ENCODE results near the gene ATAD3C. TPM values are rescaled to one million over a fixed set of nuclear protein-coding genes. Genes with fewer than 3 reads are reported as not detected.
"Not testable (repeated sequence)": the region's sequence is repeated elsewhere in the genome, so short reads cannot be mapped to it uniquely, and the experiment has no call there.

The ATAD3C gene
- total RNA-seq, 6 donors from 2014 or later = 9.2 to 20.9 (median 14.7) TPM

DNA sequence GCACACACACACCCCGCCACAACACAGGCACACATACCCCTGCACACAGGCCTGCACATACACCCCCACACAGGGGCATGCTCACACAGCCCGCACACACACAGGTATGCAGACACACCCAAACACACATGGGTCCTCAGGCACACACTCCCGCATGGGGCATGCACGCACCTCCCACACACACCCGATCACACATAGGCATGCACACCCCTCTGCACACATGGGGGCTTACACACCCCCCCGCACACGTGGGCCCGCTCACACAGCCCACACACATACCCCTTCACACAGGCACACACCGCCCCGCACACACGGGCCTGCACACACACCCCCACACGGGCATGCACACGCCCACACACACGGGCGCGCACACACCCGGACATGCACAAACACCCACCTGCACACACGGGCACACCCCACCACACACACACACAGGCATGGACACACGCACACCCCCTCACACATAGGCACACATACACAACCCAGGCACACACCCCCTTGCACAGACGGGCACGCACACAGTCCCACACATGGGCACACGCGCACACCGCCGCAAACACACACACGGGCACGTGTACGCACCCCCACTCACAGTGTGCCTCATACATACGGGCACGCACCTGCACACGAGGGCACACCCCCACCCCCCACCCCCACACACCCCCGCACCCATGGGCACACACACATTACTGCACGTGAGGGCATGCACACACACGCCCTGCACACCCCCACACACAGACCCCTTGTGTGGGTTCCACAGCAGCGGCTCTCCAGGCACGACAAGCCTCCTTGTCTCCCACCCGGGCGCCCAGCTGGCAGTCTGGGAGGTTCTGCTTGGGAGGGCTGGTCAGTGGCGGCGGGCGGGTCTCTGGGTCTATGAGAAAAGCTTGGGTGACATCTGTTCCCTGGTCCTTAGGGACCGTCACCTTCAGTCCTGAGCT is 30.3 kb downstream of the ATAD3C start:
- WGBS, 2 donors = 96% methylated on average over 24 to 25 of the region's 42 CpGs
- Histone ChIP-seq H3K27me3 (no peaks in the 10 kb centered on the region), H3K36me3 (peaks cover 18 to 68% (median 52%) of the 10 kb centered on the region in 4 donors), H3K4me1 (no peaks in the 10 kb centered on the region), H3K27ac (no peak overlapping the region), H3K9me3 (no peaks in the 10 kb centered on the region), H3K4me3 (no peak overlapping the region)
- no peak for TF ChIP-seq POLR2A (IDR thresholded peaks at IDR 0.05)
- no peak for TF ChIP-seq POLR2AphosphoS5 (IDR thresholded peaks at IDR 0.05)
- no peak for TF ChIP-seq EP300 (IDR thresholded peaks at IDR 0.05)
- TF ChIP-seq, protein P1, sequence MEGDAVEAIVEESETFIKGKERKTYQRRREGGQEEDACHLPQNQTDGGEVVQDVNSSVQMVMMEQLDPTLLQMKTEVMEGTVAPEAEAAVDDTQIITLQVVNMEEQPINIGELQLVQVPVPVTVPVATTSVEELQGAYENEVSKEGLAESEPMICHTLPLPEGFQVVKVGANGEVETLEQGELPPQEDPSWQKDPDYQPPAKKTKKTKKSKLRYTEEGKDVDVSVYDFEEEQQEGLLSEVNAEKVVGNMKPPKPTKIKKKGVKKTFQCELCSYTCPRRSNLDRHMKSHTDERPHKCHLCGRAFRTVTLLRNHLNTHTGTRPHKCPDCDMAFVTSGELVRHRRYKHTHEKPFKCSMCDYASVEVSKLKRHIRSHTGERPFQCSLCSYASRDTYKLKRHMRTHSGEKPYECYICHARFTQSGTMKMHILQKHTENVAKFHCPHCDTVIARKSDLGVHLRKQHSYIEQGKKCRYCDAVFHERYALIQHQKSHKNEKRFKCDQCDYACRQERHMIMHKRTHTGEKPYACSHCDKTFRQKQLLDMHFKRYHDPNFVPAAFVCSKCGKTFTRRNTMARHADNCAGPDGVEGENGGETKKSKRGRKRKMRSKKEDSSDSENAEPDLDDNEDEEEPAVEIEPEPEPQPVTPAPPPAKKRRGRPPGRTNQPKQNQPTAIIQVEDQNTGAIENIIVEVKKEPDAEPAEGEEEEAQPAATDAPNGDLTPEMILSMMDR (IDR thresholded peaks at IDR 0.05) = no peak
- DNase-seq = no peak
- peak in 1 of 2 donors; percentile 38 for ATAC-seq (ENCODE audit: low FRiP score in 2 of 2)

GRCh38 chr1:1480488-1480867 is 31.0 kb downstream of the ATAD3C start:
- not testable (repeated sequence) for H3K4me3 ChIP-seq; H3K4me1 ChIP-seq; H3K27ac ChIP-seq; DNase-seq; H3K9me3 ChIP-seq; H3K27me3 ChIP-seq; ATAC-seq (ENCODE audit: low FRiP score in 2 of 2)
- peaks cover 18 to 73% (median 56%) of the 10 kb centered on the region in 4 donors for H3K36me3 ChIP-seq
- WGBS, 2 donors = 91 to 95% methylated on average over 9 to 11 of the region's 16 CpGs

DNA sequence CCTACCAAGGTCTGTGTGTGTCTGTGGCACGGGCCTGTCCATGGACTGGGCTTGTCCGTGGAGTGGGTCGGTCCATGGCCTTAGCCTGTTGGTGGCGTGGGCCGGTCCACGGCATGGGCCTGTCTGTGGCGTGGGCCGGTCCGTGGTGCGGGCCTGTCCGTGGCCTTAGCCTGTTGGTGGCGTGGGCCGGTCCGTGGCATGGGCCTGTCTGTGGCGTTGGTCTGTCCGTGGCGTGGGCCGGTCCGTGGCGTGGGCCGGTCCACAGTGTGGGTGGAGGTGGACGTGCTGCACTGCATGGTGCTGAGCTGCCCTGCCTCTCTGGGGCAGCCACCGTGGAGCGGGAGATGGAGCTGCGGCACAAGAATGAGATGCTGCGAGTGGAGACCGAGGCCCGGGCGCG is 32.3 kb downstream of the ATAD3C start:
- not testable (repeated sequence) for ATAC-seq (ENCODE audit: low FRiP score in 2 of 2); H3K27ac ChIP-seq; H3K4me1 ChIP-seq; H3K9me3 ChIP-seq; H3K27me3 ChIP-seq; H3K4me3 ChIP-seq
- peaks cover 18 to 83% (median 64%) of the 10 kb centered on the region in 4 donors for H3K36me3 ChIP-seq
- 95 to 96% methylated on average over 9 to 24 of the region's 30 CpGs for WGBS, 2 donors
- peak in 1 of 2 donors; percentile 84 for DNase-seq

DNA sequence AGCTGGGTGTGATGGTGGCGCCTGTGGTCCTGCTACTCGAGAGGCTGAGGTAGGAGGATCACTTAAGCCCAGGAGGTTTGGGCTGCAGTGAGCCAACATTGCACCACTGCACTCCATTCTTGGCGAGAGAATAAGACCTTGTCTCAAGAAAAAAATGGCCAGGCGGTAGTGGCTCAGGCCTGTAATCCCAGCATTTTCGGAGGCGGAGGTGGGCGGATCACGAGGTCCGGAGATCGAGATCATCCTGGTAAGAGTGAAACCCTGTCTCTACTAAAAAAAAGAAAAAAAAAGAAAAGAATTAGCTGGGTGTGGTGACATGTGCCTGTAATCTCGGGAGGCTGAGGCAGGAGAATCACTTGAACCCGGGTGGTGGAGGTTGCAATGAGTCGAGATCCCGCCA is 33.4 kb downstream of the ATAD3C start:
- Histone ChIP-seq H3K27me3 (no peaks in the 10 kb centered on the region), H3K4me3 (no peak overlapping the region), H3K4me1 (no peaks in the 10 kb centered on the region), H3K36me3 (peaks cover 18 to 81% (median 64%) of the 10 kb centered on the region in 4 donors), H3K27ac (no peak overlapping the region), H3K9me3 (no peaks in the 10 kb centered on the region)
- WGBS, 2 donors = 96 to 97% methylated on average over 14 of the region's 14 CpGs
- DNase-seq = no peak
- no peak for ATAC-seq (ENCODE audit: low FRiP score in 2 of 2)
- TF ChIP-seq POLR2A (IDR thresholded peaks at IDR 0.05) (no peak), POLR2AphosphoS5 (IDR thresholded peaks at IDR 0.05) (no peak), EP300 (IDR thresholded peaks at IDR 0.05) (no peak)
- TF ChIP-seq, protein P1 (IDR thresholded peaks at IDR 0.05) = no peak

DNA sequence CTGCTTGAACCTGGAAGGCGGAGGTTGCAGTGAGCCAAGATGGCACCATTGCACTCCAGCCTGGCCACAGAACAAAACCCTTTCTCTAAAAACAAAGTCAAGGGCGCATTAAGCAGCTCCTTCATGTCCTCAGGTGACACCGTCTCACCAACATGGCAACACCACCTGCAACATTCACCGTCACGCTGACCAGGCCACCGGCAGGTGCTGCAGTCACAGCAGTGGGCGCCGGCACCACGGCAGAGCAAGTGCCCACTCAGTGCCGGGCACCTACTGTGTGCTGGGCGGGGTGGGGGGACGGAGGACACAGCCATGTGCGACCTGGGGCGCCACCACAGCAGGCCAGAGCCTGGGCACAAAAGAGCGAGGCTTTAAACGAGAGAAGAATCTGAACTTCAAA is 34.2 kb downstream of the ATAD3C start:
- peaks cover 15 to 84% (median 66%) of the 10 kb centered on the region in 4 donors for H3K36me3 ChIP-seq
- peak in 1 of 2 donors; percentile 80 for DNase-seq
- TF ChIP-seq, protein P1 (IDR thresholded peaks at IDR 0.05) = no peak
- TF ChIP-seq POLR2AphosphoS5 (IDR thresholded peaks at IDR 0.05) (no peak), EP300 (IDR thresholded peaks at IDR 0.05) (no peak), POLR2A (IDR thresholded peaks at IDR 0.05) (no peak)
- ATAC-seq (ENCODE audit: low FRiP score in 2 of 2) = no peak
- no peak overlapping the region for H3K4me3 ChIP-seq
- H3K9me3 ChIP-seq = no peaks in the 10 kb centered on the region
- H3K4me1 ChIP-seq = no peaks in the 10 kb centered on the region
- no peaks in the 10 kb centered on the region for H3K27me3 ChIP-seq
- no peak overlapping the region for H3K27ac ChIP-seq
- 88 to 95% methylated on average over 16 of the region's 16 CpGs for WGBS, 2 donors

GRCh38 chr1:1484976-1485750 is 35.7 kb downstream of the ATAD3C start:
- WGBS, 2 donors = 88 to 94% methylated on average over 9 to 37 of the region's 46 CpGs
- not testable (repeated sequence) for H3K9me3 ChIP-seq; H3K4me3 ChIP-seq; H3K4me1 ChIP-seq; H3K27me3 ChIP-seq; H3K27ac ChIP-seq; ATAC-seq (ENCODE audit: low FRiP score in 2 of 2)
- peaks cover 7 to 86% (median 68%) of the 10 kb centered on the region in 4 donors for H3K36me3 ChIP-seq
- peak in 1 of 2 donors; percentile 70 for DNase-seq

DNA sequence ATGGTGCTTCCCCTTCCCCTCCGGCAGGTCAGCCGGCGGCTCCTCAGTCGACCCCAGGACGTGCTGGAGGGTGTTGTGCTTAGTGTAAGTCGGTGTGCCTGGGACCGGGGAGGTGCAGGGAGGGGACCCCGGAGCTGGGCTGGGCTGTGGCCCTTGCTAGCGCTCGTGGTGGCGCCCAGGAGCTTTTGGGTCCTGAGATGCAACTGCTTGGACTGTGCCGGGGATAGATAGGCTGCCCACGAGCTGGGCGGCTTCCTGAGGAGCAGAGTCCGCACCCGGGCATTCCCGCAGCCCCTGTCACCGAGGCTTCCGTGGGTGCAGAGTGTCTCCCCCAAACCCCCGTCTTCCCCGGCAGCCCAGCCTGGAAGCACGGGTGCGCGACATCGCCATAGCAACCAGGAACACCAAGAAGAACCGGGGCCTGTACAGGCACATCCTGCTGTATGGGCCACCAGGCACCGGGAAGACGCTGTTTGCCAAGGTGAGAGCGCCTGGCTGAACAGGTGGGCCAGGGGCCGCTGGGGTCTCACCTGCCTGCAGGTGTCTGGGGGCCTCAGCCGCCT is 36.3 kb downstream of the ATAD3C start:
- not testable (repeated sequence) for H3K9me3 ChIP-seq; H3K27ac ChIP-seq; H3K4me3 ChIP-seq; H3K27me3 ChIP-seq; ATAC-seq (ENCODE audit: low FRiP score in 2 of 2); H3K4me1 ChIP-seq
- H3K36me3 ChIP-seq = peaks cover 7 to 87% (median 71%) of the 10 kb centered on the region in 4 donors
- peak in 1 of 2 donors; percentile 66 for DNase-seq
- 93 to 96% methylated on average over 7 to 26 of the region's 31 CpGs for WGBS, 2 donors

Measured in upper lobe of left lung (tissue), 6 donors.